K562 (cell line): Measurements from ENCODE around the gene SMIM35. TPM values are rescaled to one million over a fixed set of nuclear protein-coding genes. Genes with fewer than 3 reads are reported as not detected.

Source experiments
- ATAC-seq: fragments of 200-7000 bp; cut with Tn5 transposase; 3 replicates; pipeline ENCODE4 v1.9.1; 2020; ENCODE audit warnings: moderate library complexity
- BruUV-seq: library from RNA; stranded (reverse); fragments of 400-500 nt; replicated peaks from 2 replicates; lab custom pipeline; 2021; lab: Mats Ljungman, UMichigan
- CTCF ChIA-PET: fragments of 300-600 bp; formaldehyde crosslinking; extraction: SDS; loops from one replicate; lab custom pipeline; 2021; ENCODE audit warnings: low intra/inter-chr PET ratio; lab: Yijun Ruan, JAX
- POLR2A ChIA-PET: fragments of 300-600, 350-650 bp; sonication (Branson Sonifier 250); formaldehyde crosslinking; extraction: SDS; loops from one replicate; lab custom pipeline; 2021; ENCODE audit warnings: antibody characterized with exemption, inconsistent platforms; lab: Yijun Ruan, JAX
- DNase-seq, 4 experiments: peaks; one replicate each; pipeline versions ENCODE4 v3.0.0 to v3.0.0-alpha.2; 2011 to 2018; ENCODE audit warnings: low spot score in 3 of 4, mixed read lengths in 3 of 4; ENCODE audit errors: extremely low read depth in 1 of 4
- FAIRE-seq: peaks from 2 replicates; lab custom pipeline; 2011; peaks lifted over from hg19 to GRCh38; lab: Jason Lieb, UNC
- H2AFZ ChIP-seq: 2 replicates; pipeline ENCODE4 v1.6.0; 2011; ENCODE audit warnings: low read depth, low read length, control low read depth, inconsistent platforms
- H3K27ac ChIP-seq: fragments of 200-600 bp; 3 replicates; pipeline ENCODE4 v1.8.0; 2011; ENCODE audit warnings: low read depth, mild to moderate bottlenecking, control low read depth, inconsistent platforms, low read length, moderate library complexity, mixed read lengths; ENCODE audit errors: extremely low read depth
- H3K27me3 ChIP-seq, 2 experiments: fragments of 300-600 bp in 1 of 2; 2 replicates in 1 of 2; 3 replicates in 1 of 2; pipeline versions ENCODE4 v1.6.0 to v1.8.0; 2011; ENCODE audit warnings: inconsistent platforms in 2 of 2, low read length in 2 of 2, mild to moderate bottlenecking in 1 of 2, mixed read lengths in 1 of 2, moderate library complexity in 1 of 2; ENCODE audit not compliant: control insufficient read depth in 2 of 2, insufficient read depth in 2 of 2
- H3K36me3 ChIP-seq: fragments of 300-600 bp; 3 replicates; pipeline ENCODE4 v1.8.0; 2011; ENCODE audit warnings: mild to moderate bottlenecking, low read length, inconsistent platforms; ENCODE audit not compliant: control insufficient read depth, insufficient read depth
- H3K4me1 ChIP-seq, 2 experiments: fragments of 200-600 bp in 1 of 2; replicated peaks in 1 of 2; 2 replicates in 1 of 2; 3 replicates in 1 of 2; pipeline versions ENCODE4 v1.5.1 to v1.8.0; 2011; ENCODE audit warnings: inconsistent platforms in 2 of 2, low read length in 2 of 2, mild to moderate bottlenecking in 1 of 2, mixed read lengths in 1 of 2, moderate library complexity in 1 of 2; ENCODE audit not compliant: control insufficient read depth in 2 of 2, insufficient read depth in 2 of 2
- H3K4me2 ChIP-seq: 2 replicates; pipeline ENCODE4 v1.6.1; 2011; ENCODE audit warnings: low read length, control low read depth, inconsistent platforms, mixed read lengths; ENCODE audit not compliant: insufficient read depth
- H3K4me3 ChIP-seq: fragments of 200-600 bp; sonication (generic), shearing (Covaris generic); 2 replicates; pipeline ENCODE4 v1.5.1; 2016; ENCODE audit warnings: control low read depth, inconsistent platforms
- H3K79me2 ChIP-seq: fragments of 200-600 bp; 3 replicates; pipeline ENCODE4 v1.8.0; 2011; ENCODE audit warnings: low read length, inconsistent platforms; ENCODE audit not compliant: control insufficient read depth, insufficient read depth
- H3K9ac ChIP-seq, 2 experiments: 2 replicates each; pipeline versions ENCODE4 v1.6.0 to v1.6.1; 2011; ENCODE audit warnings: low read depth in 2 of 2, low read length in 2 of 2, control low read depth in 1 of 2, inconsistent platforms in 1 of 2, mild to moderate bottlenecking in 1 of 2, mixed read lengths in 1 of 2; ENCODE audit not compliant: insufficient read depth in 1 of 2
- H3K9me1 ChIP-seq: one replicate; pipeline ENCODE4 v1.6.0; 2011; ENCODE audit warnings: inconsistent platforms, mild to moderate bottlenecking, low read length, moderate library complexity; ENCODE audit not compliant: control insufficient read depth, insufficient read depth
- H3K9me3 ChIP-seq: replicated peaks from 2 replicates; pipeline ENCODE4 v1.5.1; 2011; ENCODE audit warnings: low read depth, low read length, inconsistent platforms; ENCODE audit not compliant: control insufficient read depth, insufficient read depth
- H4K20me1 ChIP-seq: replicated peaks from 2 replicates; pipeline ENCODE4 v1.6.1; 2011; ENCODE audit warnings: low read length, inconsistent platforms, mixed read lengths; ENCODE audit not compliant: control insufficient read depth, insufficient read depth
- ARID3A ChIP-seq: IDR thresholded peaks from 2 replicates; pipeline ENCODE4 v1.6.1; 2012; ENCODE audit warnings: low read depth, low read length, improper control_type of control experiment, borderline replicate concordance
- HNRNPLL ChIP-seq: fragments of 200-400 bp; formaldehyde crosslinking; IDR thresholded peaks from 2 replicates; pipeline ENCODE4 v1.6.1; 2017; ENCODE audit warnings: low read length, low read depth, mild to moderate bottlenecking; ENCODE audit not compliant: poor library complexity, severe bottlenecking
- STAG1 ChIP-seq: sonication (generic); formaldehyde crosslinking; IDR thresholded peaks from 2 replicates; pipeline ENCODE4 v1.5.0; 2020; ENCODE audit warnings: missing genetic modification reagents, borderline replicate concordance
- ZNF3 ChIP-seq: fragments of 250-450 bp; sonication (Bioruptor Pico); IDR thresholded peaks from 2 replicates; pipeline ENCODE4 v1.5.0; 2021; ENCODE audit warnings: mild to moderate bottlenecking, moderate library complexity
- WGBS: fragments of 100-300 bp; shearing (Covaris generic); methylation state at CpG from one replicate; pipeline ENCODE4 v1.1.6; 2016; ENCODE audit warnings: low coverage, mixed read lengths; ENCODE audit not compliant: insufficient coverage; ENCODE audit errors: missing lambda C conversion rate; 5-methylcytosine and 5-hydroxymethylcytosine counted together
- in situ Hi-C: fragments of 300-500 bp; cut with MboI; formaldehyde crosslinking; loops from 4 replicates; pipeline ENCODE4 v1.15.0; 2018; ENCODE audit warnings: inconsistent platforms, mixed read lengths
- intact Hi-C: fragments of 100-400 bp; cut with micrococcal nuclease; formaldehyde crosslinking; loops from 2 replicates; pipeline ENCODE4 v1.14.2; 2022
- polyA plus RNA-seq, 8 experiments: library from polyadenylated mRNA; depleted of rRNA in 4 of 8; stranded (reverse) in 5 of 8; unstranded in 3 of 8; fragments of >200 nt; fragmentation: Nextera tagmentation in 2 of 8; fragmentation: Illumina TruSeq in 1 of 8; extraction: Ambion mirVana in 2 of 8; extraction: Trizol in 1 of 8; gene quantifications; 2 replicates each; pipeline versions ENCODE4 v1.2.1 to v1.2.3, GENCODE V29; 2011 to 2014; ENCODE audit warnings: inconsistent platforms in 1 of 8, missing spikeins in 1 of 8
- total RNA-seq, 7 experiments: library from RNA; depleted of rRNA in 6 of 7; stranded (reverse); fragments of >200 nt in 6 of 7; fragmentation: Illumina TruSeq in 2 of 7; extraction: Trizol in 2 of 7; gene quantifications; 2 replicates each; pipeline versions ENCODE4 v1.2.1 to v1.2.3, GENCODE V29; 2011 to 2021; ENCODE audit warnings: low replicate concordance in 1 of 7

SMIM35 gene
- total and polyA plus RNA-seq, 9 of the 15 experiments (the other 6 are each of a cell fraction or from before 2014, with no cell fraction given) = 0.03 TPM; not detected in 7

DNA sequence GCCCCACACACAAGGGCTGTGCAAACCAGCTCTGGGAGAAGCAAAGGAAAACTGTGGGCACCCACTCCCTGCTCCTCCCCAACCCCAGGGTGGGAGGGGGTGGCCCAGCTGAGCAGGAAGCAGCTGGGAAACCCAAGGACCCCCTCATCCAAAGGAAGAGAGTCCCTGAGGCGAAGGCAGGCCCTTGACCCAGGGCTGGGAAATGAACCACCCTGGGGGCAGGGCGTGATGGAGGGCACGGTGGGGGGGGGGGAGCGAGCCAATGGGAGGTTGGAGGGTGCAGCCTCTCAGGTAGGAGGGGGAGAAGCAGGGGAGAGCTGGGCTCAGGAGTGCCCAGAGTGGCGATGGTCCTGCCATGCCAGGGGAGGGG is 49.0 kb upstream of the SMIM35 start (continued):
- TF ChIP-seq ARID3A = no peak
- no peak for TF ChIP-seq HNRNPLL
- no peak for TF ChIP-seq STAG1

DNA sequence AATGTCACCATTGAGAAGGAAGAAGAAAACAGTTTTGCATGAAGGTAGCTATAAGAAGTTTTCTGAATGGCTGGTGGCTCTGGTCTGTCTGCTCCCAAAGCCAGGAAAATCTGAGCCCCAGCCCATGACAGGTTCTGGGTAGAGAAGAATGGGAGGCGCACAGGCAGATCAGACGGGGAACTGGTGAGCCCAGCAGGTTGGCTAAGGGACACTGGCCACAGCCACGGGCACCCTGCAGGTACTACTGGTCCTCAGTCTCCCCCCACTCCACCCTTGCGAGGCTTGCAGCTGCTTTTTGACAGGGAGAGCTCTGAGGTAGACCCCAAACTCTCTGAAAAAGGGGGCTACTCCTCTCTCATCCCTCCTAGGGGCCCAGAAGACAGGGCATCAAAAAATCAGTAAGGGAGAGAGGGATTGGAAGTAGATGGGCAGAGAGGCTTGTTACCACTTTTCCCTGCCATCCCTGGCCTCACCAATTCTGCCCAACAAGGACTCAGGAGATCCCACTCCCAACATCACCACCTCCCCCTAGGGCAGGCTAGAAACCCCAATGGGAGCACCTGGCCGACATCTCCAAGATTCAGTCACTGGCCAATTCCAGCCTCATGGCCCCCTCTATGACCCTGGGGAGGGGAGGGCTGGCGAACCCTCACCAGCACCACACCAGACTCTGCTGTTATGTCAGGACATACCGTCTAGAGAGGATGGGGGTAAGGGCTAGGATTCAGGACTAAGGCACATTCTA is 48.5 kb upstream of the SMIM35 start:
- POLR2A ChIA-PET = interaction anchor here (0.7 to 1.0 kb wide), 3 partner anchors 9 to 23 kb away, joined by 3 to 4 read pairs (median 4); no protein-coding TSS in a partner anchor
- FAIRE-seq = no peak

More for the DNA sequence above, 48.5 kb upstream of the SMIM35 start:
- peaks cover 21 to 55% of the 10 kb centered on the region in 2 experiments for H3K27me3 ChIP-seq
- WGBS = 0% methylated on average over 7 of the region's 7 CpGs
- intact Hi-C loops = no loop called here
- no peak overlapping the region for H3K9ac ChIP-seq
- DNase-seq = no peak
- peaks cover 3% of the 10 kb centered on the region for H3K9me1 ChIP-seq
- no peak overlapping the region for H3K27ac ChIP-seq
- H4K20me1 ChIP-seq = no peaks in the 10 kb centered on the region; the same call in 1 of the 2 replicates
- H3K4me1 ChIP-seq = no peaks in the 10 kb centered on the region
- H3K79me2 ChIP-seq = no peaks in the 10 kb centered on the region
- no peaks in the 10 kb centered on the region for H3K36me3 ChIP-seq
- no peak overlapping the region for H3K4me2 ChIP-seq
- no TSS peak for BruUV-seq
- in situ Hi-C loops = no loop called here
- CTCF ChIA-PET = no interaction called here
- H2AFZ ChIP-seq = no peak overlapping the region
- H3K4me3 ChIP-seq = no peak overlapping the region
- no peak for TF ChIP-seq ZNF3 (CRISPR knock-in tag)
- H3K9me3 ChIP-seq = no peaks in the 10 kb centered on the region
- ATAC-seq = no peak
